ENCODE results near the gene TRIM45.

TRIM45 gene

GRCh38 chr1:117143871-117144270, 22.3 kb upstream of the TRIM45 start:
- TF ChIP-seq REST (IDR thresholded peaks at IDR 0.05; ENCODE audit: low read depth) = no peak
- no peak for TF ChIP-seq USF1 (IDR thresholded peaks at IDR 0.05)
- no peak for TF ChIP-seq TAF1 (IDR thresholded peaks at IDR 0.05; ENCODE audit: low read depth)
- no peak for TF ChIP-seq EGR1 (IDR thresholded peaks at IDR 0.05)
- TF ChIP-seq CREB1 (IDR thresholded peaks at IDR 0.05; ENCODE audit: low read depth) = no peak

GRCh38 chr1:117143172-117143571, 21.6 kb upstream of the TRIM45 start:
- TF ChIP-seq CEBPB (IDR thresholded peaks at IDR 0.05) (no peak), RAD21 (IDR thresholded peaks at IDR 0.05; ENCODE audit: low read depth) (no peak), EGR1 (IDR thresholded peaks at IDR 0.05) (no peak), REST (IDR thresholded peaks at IDR 0.05; ENCODE audit: low read depth) (no peak), TAF1 (IDR thresholded peaks at IDR 0.05; ENCODE audit: low read depth) (no peak), CREB1 (IDR thresholded peaks at IDR 0.05; ENCODE audit: low read depth) (no peak), TCF12 (IDR thresholded peaks at IDR 0.05; ENCODE audit: low read depth) (no peak), MAX (IDR thresholded peaks at IDR 0.05) (no peak), TEAD4 (IDR thresholded peaks at IDR 0.05) (no peak), NFIC (IDR thresholded peaks at IDR 0.05) (no peak), USF1 (IDR thresholded peaks at IDR 0.05) (no peak), YY1 (IDR thresholded peaks at IDR 0.05; ENCODE audit: low read depth) (no peak), FOXM1 (IDR thresholded peaks at IDR 0.05; ENCODE audit: borderline replicate concordance, low read depth) (no peak), ZBTB7A (IDR thresholded peaks at IDR 0.05; ENCODE audit: low read depth) (no peak), EP300 (IDR thresholded peaks at IDR 0.05; ENCODE audit: borderline replicate concordance) (no peak)

- TF ChIP-seq ZBTB7A (IDR thresholded peaks at IDR 0.05; ENCODE audit: low read depth) (no peak), EP300 (IDR thresholded peaks at IDR 0.05; ENCODE audit: borderline replicate concordance) (no peak), MAX (IDR thresholded peaks at IDR 0.05) (no peak), CREB1 (IDR thresholded peaks at IDR 0.05; ENCODE audit: low read depth) (no peak), TAF1 (IDR thresholded peaks at IDR 0.05; ENCODE audit: low read depth) (no peak), NFIC (IDR thresholded peaks at IDR 0.05) (no peak), EGR1 (IDR thresholded peaks at IDR 0.05) (no peak), RAD21 (IDR thresholded peaks at IDR 0.05; ENCODE audit: low read depth) (no peak), CEBPB (IDR thresholded peaks at IDR 0.05) (no peak), TEAD4 (IDR thresholded peaks at IDR 0.05) (no peak), FOXM1 (IDR thresholded peaks at IDR 0.05; ENCODE audit: borderline replicate concordance, low read depth) (no peak), TCF12 (IDR thresholded peaks at IDR 0.05; ENCODE audit: low read depth) (no peak), YY1 (IDR thresholded peaks at IDR 0.05; ENCODE audit: low read depth) (no peak), USF1 (IDR thresholded peaks at IDR 0.05) (no peak)
These were observed 20.7 kb upstream of the TRIM45 start for GRCh38 chr1:117142200-117142599.

GRCh38 chr1:117138561-117138960, 17.0 kb upstream of the TRIM45 start:
- TF ChIP-seq NFIC (IDR thresholded peaks at IDR 0.05) = no peak

- TF ChIP-seq TAF1 (IDR thresholded peaks at IDR 0.05; ENCODE audit: low read depth) (no peak), MAX (IDR thresholded peaks at IDR 0.05) (no peak), FOXM1 (IDR thresholded peaks at IDR 0.05; ENCODE audit: borderline replicate concordance, low read depth) (no peak), TCF12 (IDR thresholded peaks at IDR 0.05; ENCODE audit: low read depth) (no peak), USF1 (IDR thresholded peaks at IDR 0.05) (no peak), EGR1 (IDR thresholded peaks at IDR 0.05) (no peak), CREB1 (IDR thresholded peaks at IDR 0.05; ENCODE audit: low read depth) (no peak), ZBTB7A (IDR thresholded peaks at IDR 0.05; ENCODE audit: low read depth) (no peak), EP300 (IDR thresholded peaks at IDR 0.05; ENCODE audit: borderline replicate concordance) (no peak), REST (IDR thresholded peaks at IDR 0.05; ENCODE audit: low read depth) (no peak), YY1 (IDR thresholded peaks at IDR 0.05; ENCODE audit: low read depth) (no peak), NFIC (IDR thresholded peaks at IDR 0.05) (no peak), TEAD4 (IDR thresholded peaks at IDR 0.05) (no peak), CEBPB (IDR thresholded peaks at IDR 0.05) (no peak), RAD21 (IDR thresholded peaks at IDR 0.05; ENCODE audit: low read depth) (no peak)
These were observed 16.6 kb upstream of the TRIM45 start for GRCh38 chr1:117138106-117138505.
